OCI-LY1 (cell line): ENCODE data around the gene LYRM2.

ENCODE experiments used
- H2AFZ ChIP-seq: fragments of 200-600 bp; sonication (generic), shearing (Covaris generic); 2 replicates; pipeline ENCODE4 v1.6.0; 2014; ENCODE audit warnings: antibody characterized with exemption, mild to moderate bottlenecking, low read length
- H3F3A ChIP-seq: fragments of 200-600 bp; sonication (generic), shearing (Covaris generic); 2 replicates; pipeline ENCODE4 v1.6.0; 2014; ENCODE audit warnings: mild to moderate bottlenecking, antibody characterized with exemption, low read length, moderate library complexity; ENCODE audit not compliant: insufficient read depth
- H3K27ac ChIP-seq: fragments of 200-600 bp; sonication (generic); 2 replicates; pipeline ENCODE4 v1.5.1; 2014; ENCODE audit warnings: low read length, mixed run types, mild to moderate bottlenecking, low read depth; ENCODE audit not compliant: poor library complexity, severe bottlenecking
- H3K27me3 ChIP-seq: fragments of 200-600 bp; sonication (generic); 2 replicates; pipeline ENCODE4 v1.6.0; 2014; ENCODE audit warnings: antibody characterized with exemption, mild to moderate bottlenecking, low read length, moderate library complexity; ENCODE audit not compliant: insufficient read depth
- H3K36me3 ChIP-seq: fragments of 200-600 bp; sonication (generic); 2 replicates; pipeline ENCODE4 v1.6.1; 2014; ENCODE audit warnings: mild to moderate bottlenecking, antibody characterized with exemption, low read length, moderate library complexity, mixed read lengths; ENCODE audit not compliant: insufficient read depth
- H3K4me1 ChIP-seq: fragments of 200-600 bp; sonication (generic); 2 replicates; pipeline ENCODE4 v1.5.1; 2014; ENCODE audit warnings: mild to moderate bottlenecking, low read length, moderate library complexity; ENCODE audit not compliant: insufficient read depth, severe bottlenecking
- H3K4me2 ChIP-seq: fragments of 200-600 bp; sonication (generic), shearing (Covaris generic); 2 replicates; pipeline ENCODE4 v1.6.1; 2014; ENCODE audit warnings: low read length
- H3K4me3 ChIP-seq: fragments of 200-600 bp; sonication (generic); 2 replicates; pipeline ENCODE4 v1.5.1; 2014; ENCODE audit warnings: low read length, low read depth, mild to moderate bottlenecking, mixed read lengths; ENCODE audit not compliant: poor library complexity, severe bottlenecking
- H3K79me2 ChIP-seq: fragments of 200-600 bp; shearing (Covaris generic); 2 replicates; pipeline ENCODE4 v1.6.1; 2016; ENCODE audit warnings: mixed run types, low read length, mixed read lengths; ENCODE audit not compliant: insufficient read depth
- H3K9ac ChIP-seq: fragments of 200-600 bp; sonication (generic), shearing (Covaris generic); 2 replicates; pipeline ENCODE4 v1.6.1; 2014; ENCODE audit warnings: mild to moderate bottlenecking, low read length, mixed read lengths
- H3K9me2 ChIP-seq: fragments of 200-600 bp; sonication (generic), shearing (Covaris generic); 2 replicates; pipeline ENCODE4 v1.6.1; 2014; ENCODE audit warnings: low read depth, mild to moderate bottlenecking, low read length, mixed read lengths
- H3K9me3 ChIP-seq: fragments of 200-600 bp; shearing (Covaris generic); 2 replicates; pipeline ENCODE4 v1.6.1; 2014; ENCODE audit warnings: low read length, mixed read lengths
- H4K20me1 ChIP-seq: fragments of 200-600 bp; sonication (generic), shearing (Covaris generic); 2 replicates; pipeline ENCODE4 v1.6.0; 2016; ENCODE audit warnings: mild to moderate bottlenecking, low read length; ENCODE audit not compliant: insufficient read depth
- EZH2 ChIP-seq: fragments of 200-600 bp; sonication (generic), shearing (Covaris generic); IDR thresholded peaks from 2 replicates; pipeline ENCODE4 v1.8.0; 2017; ENCODE audit warnings: borderline replicate concordance, mixed run types, mild to moderate bottlenecking, antibody characterized with exemption, low read length, moderate library complexity, mixed read lengths
- TF ChIP-seq, protein P1 (sequence below): fragments of 200-600 bp; sonication (generic), shearing (Covaris generic); IDR thresholded peaks from 2 replicates; pipeline ENCODE4 v1.5.1; 2017; ENCODE audit warnings: mild to moderate bottlenecking, antibody characterized with exemption, low read length, moderate library complexity, mixed read lengths

Gene LYRM2

DNA sequence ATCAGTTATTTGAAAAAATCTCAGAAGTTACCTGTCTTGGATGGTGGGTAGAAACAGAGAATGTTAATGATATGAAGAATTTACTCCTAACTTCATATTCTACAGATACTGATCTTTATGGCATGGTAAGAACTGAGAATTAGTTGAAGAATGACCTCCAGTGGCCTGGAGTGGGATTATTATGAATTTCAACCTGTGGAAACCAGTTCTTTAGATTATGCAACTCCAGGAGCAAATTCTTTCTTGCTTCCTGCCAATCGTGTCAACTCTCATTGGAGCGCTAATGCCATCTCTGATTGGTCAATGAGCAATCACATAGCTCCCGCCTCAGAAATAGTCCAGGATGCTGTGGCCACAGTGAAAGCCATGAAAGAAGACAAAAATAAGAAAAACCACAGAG is 40.6 kb downstream of the LYRM2 start:
- Histone ChIP-seq H3K27ac (no peak overlapping the region), H3K9me3 (no peaks in the 10 kb centered on the region), H3K79me2 (no peaks in the 10 kb centered on the region), H3K9me2 (no peaks in the 10 kb centered on the region), H2AFZ (no peak overlapping the region), H3K4me1 (peaks cover 9% of the 10 kb centered on the region), H3F3A (no peaks in the 10 kb centered on the region), H3K4me3 (no peak overlapping the region), H3K9ac (no peak overlapping the region), H4K20me1 (no peaks in the 10 kb centered on the region), H3K4me2 (no peak overlapping the region), H3K27me3 (0 out of 2 replicates have a peak, but pooled peaks cover 3% of the 10 kb centered on the region), H3K36me3 (no peaks in the 10 kb centered on the region)
- TF ChIP-seq EZH2: no peak
- TF ChIP-seq, protein P1, sequence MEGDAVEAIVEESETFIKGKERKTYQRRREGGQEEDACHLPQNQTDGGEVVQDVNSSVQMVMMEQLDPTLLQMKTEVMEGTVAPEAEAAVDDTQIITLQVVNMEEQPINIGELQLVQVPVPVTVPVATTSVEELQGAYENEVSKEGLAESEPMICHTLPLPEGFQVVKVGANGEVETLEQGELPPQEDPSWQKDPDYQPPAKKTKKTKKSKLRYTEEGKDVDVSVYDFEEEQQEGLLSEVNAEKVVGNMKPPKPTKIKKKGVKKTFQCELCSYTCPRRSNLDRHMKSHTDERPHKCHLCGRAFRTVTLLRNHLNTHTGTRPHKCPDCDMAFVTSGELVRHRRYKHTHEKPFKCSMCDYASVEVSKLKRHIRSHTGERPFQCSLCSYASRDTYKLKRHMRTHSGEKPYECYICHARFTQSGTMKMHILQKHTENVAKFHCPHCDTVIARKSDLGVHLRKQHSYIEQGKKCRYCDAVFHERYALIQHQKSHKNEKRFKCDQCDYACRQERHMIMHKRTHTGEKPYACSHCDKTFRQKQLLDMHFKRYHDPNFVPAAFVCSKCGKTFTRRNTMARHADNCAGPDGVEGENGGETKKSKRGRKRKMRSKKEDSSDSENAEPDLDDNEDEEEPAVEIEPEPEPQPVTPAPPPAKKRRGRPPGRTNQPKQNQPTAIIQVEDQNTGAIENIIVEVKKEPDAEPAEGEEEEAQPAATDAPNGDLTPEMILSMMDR: peak; percentile 12; the same call in 1 of the 2 replicates

DNA sequence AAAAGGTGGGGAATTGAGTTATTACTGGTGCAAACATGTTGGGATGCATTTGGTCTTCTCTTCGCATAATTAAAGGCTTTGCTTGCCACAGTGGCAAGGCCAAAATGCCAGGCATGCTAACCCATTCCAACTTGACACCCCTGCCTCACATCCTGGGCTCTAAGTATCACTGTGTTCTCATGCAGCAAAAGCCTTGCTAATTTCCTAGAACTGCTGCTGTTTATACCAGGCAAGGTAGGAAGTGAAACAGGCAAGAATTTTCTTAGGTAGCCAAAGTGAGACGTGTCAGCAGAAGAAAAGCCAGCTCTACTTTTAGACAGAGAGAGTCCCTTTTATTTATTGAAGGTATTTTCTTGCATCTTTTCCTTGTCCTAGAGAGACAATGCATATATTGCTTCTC is 41.2 kb downstream of the LYRM2 start:
- TF ChIP-seq, protein P1: no peak
- no peak for TF ChIP-seq EZH2
- Histone ChIP-seq H3K27me3 (0 out of 2 replicates have a peak, but pooled peaks cover 3% of the 10 kb centered on the region), H3K4me1 (peaks cover 9% of the 10 kb centered on the region), H3K9me3 (no peaks in the 10 kb centered on the region), H3K4me2 (no peak overlapping the region), H3K9ac (no peak overlapping the region), H3K79me2 (no peaks in the 10 kb centered on the region), H3K27ac (no peak overlapping the region), H3K9me2 (no peaks in the 10 kb centered on the region), H3F3A (no peaks in the 10 kb centered on the region), H3K4me3 (no peak overlapping the region), H3K36me3 (no peaks in the 10 kb centered on the region), H4K20me1 (no peaks in the 10 kb centered on the region), H2AFZ (no peak overlapping the region)

DNA sequence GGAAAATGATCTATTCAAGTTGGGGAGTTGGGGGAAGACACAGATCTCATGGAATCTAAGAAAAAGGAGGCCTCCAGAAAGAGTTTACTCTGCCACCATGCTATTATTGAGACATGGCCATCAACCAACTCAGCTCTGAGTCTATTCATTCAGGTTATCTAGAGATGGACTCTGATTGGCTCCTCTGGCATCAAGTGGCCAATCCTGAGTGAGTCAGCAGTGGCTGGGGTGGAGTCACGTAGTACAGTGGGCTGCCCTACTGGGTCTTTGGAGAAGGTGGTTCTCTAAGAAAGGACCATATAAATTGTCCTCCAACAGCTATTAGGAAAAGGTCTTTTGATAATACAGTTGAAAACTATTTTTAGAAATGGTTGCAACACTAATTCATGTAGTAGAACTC is 42.1 kb downstream of the LYRM2 start:
- Histone ChIP-seq H3K27me3 (no peaks in the 10 kb centered on the region), H3F3A (no peaks in the 10 kb centered on the region), H3K9ac (no peak overlapping the region), H3K27ac (no peak overlapping the region), H3K9me2 (no peaks in the 10 kb centered on the region), H3K79me2 (no peaks in the 10 kb centered on the region), H3K4me3 (no peak overlapping the region), H3K4me2 (no peak overlapping the region), H3K4me1 (peaks cover 9% of the 10 kb centered on the region), H4K20me1 (no peaks in the 10 kb centered on the region), H3K9me3 (no peaks in the 10 kb centered on the region), H3K36me3 (no peaks in the 10 kb centered on the region), H2AFZ (no peak overlapping the region)
- TF ChIP-seq, protein P1: no peak
- TF ChIP-seq EZH2: no peak
